G401 (cell line): ENCODE results near the gene EHD1. TPM values are rescaled to one million over a fixed set of nuclear protein-coding genes. Genes with fewer than 3 reads are reported as not detected.

Source experiments
- DNase-seq: peaks from one replicate; pipeline ENCODE4 v3.0.0-alpha.2; 2015; ENCODE audit warnings: low spot score
- in situ Hi-C: cut with HindIII; loops from 2 replicates; pipeline ENCODE4 v1.10.0; 2016; ENCODE audit warnings: low sequenced_read_pairs, mixed read lengths
- total RNA-seq: library from RNA; depleted of rRNA; stranded (reverse); fragments of >200 nt; shearing (Covaris generic); gene quantifications from 2 replicates; pipeline ENCODE4 v1.2.3, GENCODE V29; 2014

The EHD1 gene
- total RNA-seq, 1 experiment from 2014 or later = 32.4 TPM

DNA sequence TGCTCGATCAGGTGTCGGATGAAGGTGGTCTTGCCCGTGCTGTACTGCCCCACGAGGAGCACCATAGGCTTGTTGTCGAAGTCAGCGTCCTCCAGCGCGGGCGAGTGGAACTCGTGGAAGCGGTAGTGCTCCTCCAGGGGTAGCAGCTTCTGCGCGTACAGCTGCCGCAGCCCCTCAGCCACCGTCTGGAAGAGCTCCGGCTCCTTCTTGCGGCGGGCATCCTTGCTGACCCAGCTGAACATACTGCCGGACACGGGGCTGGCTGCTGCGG, 263 bp downstream of the EHD1 start:
- no peak for DNase-seq
- in situ Hi-C loops = no loop called here

DNA sequence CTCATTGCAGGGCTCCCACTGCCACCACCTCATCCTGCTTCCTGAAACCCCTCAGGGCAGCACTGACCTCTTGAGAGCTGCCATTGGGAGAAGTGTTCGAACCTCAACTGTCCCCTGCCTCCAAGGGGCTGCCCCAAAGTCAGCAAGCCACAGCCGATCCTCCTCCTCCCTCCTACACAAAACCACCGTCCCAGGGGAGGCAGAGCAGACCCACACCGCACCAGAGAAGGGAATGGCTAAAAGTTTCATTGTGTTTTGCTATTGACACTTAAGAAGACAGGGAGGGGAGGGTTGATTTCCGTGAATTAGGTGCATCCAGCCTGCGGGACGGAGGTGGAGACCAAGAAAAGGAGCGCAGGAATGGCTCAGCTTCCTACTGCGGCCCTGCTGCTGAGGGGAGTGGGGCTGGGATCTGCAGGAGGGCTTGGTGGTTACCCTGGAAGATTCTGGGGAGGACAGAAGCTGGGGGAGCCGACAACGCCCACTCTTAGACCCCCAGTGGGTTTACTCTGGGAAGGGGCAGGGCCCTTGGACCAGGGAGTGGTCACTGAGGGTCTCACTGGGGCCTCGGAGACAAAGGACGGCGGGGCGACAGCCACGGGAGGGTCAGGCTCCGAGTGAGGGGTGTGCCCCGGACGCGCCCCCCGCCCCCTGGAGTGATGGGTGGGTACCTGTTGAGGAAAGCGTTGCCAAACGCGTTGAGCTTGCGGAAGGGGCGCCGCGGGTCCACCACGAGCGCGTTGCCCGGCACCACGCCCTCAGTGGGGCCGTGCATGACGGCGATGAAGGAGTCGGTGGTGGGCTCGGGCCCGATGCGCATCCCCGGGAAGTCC, 815 bp downstream of the EHD1 start:
- no peak for DNase-seq
- in situ Hi-C loops = no loop called here

DNA sequence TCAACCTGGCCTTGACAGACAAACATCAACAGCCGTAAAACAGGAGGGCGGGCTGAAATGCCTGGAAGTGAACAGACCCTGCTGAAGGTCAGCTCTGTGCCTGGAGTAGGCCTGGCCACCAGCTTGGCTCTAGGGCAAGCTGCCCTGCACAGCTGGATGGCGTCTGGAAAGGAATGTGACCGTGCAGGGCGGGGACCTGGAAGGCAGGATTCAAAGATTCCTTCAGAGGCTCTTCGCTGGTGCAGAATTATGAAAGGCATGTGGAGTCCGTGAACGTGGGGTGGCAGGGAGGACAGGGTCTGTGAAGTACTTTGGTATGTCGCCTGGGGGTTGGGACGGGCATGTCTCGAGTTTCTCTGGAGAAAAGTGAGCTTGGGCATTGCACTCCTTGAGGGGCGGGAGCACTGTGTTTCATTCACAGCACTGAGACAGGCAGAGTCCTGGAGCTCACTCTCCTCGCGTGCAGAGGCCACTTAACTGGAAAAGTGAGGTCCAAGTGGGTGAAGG, 1.5 kb downstream of the EHD1 start:
- in situ Hi-C loops = no loop called here

DNA sequence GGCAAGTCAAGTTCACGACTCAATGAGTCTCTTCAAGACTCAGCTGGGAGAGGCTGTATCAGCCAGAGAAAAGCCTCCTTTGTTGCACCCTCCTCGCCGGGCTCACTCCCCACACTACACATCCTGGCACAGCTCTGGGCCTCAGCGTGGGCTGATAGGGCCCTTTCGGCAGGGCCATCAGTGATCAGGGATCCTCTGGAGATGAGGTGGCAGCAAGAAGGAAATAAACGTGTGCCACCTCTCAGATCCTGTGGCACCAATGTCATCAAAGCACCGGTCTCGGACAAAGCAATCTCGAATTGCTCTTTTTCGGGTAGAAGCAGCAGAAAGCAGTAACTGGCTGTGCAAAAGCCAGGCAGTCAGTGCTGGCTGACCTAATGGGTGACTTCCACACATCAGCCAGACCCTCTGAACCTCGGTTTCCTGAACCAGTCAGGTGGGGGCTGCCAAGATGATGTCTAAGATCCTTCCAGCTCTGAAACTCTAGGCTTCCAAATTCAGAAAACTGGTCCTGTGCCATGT, 2.1 kb downstream of the EHD1 start:
- in situ Hi-C loops = no loop called here

More for the DNA sequence above, 1.5 kb downstream of the EHD1 start:
- DNase-seq = peak; percentile 54

DNA sequence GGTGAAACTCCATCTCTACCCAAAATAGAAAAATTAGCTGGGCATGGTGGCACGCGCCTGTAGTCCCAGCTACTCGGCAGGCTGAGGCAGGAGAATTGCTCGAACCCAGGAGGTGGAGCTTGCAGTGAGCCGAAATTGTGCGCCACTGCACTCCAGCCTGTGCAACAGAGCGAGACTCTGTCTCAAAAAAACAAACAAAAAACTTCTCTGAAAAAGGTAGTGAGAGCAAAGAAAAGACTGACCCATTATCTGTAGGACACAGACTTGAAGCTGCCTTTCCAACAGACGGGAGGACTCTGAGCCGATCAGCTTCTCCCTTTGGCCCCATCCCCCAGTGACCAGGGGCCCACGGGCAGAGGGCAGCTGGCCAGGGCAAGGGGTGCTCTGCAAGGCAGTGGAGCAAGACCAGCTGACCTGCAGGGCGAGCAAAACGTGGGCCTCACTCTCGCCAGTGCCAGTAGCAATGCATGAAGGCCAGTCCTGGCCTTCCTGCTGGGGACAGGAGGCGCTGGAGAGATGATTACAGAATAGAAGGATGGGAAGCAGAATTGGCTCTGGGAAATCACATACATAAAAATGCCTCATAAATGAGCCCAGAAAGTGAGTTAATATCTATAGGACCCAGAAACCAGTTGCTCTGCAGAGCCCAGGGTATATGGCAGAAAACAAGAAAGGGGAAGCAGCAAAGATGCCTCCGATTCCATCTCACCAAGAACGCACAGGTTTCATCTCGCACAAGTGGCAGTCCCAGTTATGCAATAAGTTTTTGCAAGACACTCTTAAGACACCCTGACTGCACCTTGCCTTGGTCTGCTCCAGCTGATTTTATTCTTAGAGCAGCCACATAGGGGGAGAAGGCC, 2.8 kb downstream of the EHD1 start:
- peak; percentile 82 for DNase-seq
- in situ Hi-C loops = no loop called here

More for the DNA sequence above, 2.1 kb downstream of the EHD1 start:
- DNase-seq = peak; percentile 51

DNA sequence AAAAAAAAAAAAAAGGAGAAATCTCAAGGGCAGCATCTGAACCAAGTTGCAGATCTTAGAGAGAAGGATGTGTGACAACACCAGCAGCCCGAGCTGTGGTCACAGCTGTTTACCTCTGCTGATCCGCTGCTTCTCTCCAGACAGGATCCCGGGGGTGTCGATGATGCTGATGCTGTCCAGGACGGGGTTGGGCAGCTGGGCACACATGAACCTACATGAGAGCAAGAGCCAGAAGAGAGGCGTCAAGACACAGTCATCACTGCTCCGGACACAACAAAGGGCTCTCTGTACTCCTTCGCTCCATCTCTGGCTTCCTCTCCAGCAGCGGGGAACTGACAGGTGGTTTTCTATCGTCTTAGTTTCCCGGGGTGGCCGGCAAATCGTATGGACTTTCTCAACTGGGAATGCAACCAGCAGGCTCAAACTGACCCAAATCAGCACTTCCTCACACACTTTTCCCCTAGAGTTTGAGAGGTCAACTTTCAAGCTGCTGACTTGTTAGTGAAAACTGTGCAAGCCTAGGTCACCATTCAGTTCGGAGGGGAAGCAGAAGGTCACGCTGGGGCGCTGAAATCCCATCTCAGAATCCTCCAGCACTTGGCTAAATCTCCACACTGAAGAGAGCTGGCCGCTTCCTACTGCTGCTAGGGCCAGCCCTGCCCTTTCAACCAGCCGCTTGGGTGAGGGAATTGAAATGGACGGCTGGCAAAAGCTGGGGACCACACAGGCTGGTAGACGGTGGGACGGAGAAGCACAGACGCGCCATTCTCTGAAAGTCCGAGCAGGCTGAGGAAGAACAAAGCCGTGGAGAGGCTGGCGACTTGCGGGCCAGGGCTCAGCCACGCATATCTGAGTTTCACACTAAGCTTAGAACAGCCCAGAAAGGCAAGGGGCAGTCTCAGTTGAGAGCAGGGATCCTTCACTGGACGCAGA, 3.8 kb downstream of the EHD1 start:
- in situ Hi-C loops = no loop called here
- DNase-seq = peak; percentile 47

DNA sequence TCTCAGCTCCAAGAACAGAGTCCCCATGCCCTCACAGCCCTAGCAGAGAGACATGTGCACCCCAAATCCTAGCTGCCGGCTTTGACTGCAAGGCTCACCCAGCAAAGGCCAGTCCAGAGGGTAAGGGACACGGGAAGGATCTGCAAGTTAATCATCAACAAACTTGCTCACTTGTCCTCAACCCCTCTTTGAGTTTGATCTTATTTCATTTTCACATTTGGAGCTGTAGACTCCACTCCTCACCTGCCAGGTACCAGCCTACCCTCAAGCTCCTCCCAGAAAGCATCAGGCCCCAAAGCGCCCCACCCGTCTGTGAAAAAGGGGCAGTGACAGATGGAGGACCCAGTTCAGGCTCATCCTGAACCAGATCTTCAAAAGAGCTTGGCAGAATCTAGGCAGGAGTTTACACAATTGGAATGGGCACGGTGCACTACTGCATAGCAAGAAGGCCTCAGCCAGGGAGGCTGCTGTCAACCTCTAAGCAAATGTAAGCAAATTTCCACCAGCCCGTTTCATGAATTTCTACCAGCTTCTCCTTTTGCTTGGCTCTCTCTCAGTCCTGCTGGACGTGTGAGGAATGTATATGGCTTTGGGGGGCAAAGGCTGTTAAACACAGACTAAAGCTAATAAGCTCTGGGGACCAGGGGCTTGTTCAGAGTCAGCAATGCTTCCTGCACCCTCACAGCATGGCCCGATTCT, 5.5 kb downstream of the EHD1 start:
- in situ Hi-C loops = no loop called here
- DNase-seq = peak; percentile 70

DNA sequence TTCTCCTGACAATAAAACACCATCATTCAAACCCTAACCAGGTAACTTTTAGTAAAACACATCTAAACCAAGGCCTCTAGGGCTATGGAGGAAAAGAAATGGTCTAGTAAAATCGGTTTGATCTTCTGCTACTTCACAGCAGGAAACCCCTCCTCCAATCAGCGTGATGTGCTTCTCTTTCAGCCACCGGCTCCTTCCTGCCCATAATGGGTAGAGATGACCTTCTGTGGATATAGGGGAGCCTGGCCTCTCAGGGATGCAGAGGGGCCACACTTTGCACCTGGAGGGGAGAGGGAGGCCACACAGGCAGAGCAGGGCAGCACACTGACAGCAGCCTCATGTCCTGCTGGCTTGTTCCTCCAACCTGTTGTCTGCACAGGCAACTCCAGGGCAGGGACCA, 6.9 kb downstream of the EHD1 start:
- no peak for DNase-seq
- in situ Hi-C loops = no loop called here

DNA sequence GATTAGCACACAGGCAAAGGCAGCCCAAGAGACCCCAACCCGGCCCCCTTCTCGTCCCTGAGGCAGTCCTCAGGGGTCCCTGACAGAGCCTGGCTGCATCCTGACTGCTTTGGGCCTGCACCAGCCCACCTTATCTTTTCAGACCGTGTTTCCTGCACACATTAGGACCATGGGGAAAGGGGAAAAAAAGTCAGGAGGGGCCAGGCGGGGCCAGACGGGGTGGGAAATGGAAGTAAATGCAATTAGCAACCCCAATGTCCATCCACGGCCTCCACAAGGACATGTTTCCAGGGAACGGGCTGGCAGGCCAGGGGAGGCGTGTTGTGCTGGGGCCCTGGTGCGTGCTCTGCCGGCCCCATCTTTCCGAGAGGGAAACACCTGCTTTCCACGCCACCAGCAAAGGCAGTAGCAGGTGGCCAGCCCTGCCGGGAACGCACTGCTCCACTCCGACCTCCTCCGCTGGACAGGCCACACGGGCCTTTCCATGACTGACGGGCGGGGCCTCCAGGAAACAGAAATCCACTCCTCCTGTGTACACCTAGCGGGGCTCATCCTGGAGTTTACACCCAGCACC, 7.4 kb downstream of the EHD1 start:
- DNase-seq = peak; percentile 63
- in situ Hi-C loops = no loop called here

DNA sequence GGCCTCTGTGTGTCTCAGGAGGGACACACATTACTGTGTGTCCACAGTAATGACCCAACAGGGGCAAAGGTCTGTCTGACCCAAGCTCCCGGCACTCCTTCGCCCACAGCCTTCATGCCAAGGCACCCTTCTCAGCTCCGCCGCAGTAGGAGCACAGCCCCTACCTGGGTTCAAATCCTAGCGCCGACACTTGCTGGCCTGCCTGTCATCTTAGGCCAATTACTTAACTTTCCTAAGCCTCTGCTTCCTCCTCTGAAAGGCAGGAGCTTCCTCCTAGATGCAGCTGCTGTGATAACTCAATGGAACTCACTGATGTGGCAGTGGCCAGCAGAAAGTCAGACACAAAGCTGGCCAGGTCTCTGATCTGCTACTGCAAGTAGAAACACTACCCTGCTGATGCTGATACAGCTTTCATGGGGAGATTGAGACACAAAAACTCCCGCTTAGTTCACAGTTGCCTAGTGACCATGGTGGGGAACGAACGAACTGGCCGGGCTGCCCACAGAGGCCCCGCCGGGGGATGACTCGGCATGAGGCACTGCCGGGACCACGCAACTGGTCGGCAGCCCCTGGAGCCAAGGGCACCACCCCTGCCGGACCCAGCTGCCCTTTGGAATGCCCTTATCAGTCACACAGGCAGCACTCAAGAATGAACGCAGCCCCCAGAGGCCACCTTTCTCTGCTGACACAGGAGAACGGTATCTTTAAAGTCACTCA, 8.1 kb downstream of the EHD1 start:
- peak; percentile 30 for DNase-seq
- in situ Hi-C loops = no loop called here

DNA sequence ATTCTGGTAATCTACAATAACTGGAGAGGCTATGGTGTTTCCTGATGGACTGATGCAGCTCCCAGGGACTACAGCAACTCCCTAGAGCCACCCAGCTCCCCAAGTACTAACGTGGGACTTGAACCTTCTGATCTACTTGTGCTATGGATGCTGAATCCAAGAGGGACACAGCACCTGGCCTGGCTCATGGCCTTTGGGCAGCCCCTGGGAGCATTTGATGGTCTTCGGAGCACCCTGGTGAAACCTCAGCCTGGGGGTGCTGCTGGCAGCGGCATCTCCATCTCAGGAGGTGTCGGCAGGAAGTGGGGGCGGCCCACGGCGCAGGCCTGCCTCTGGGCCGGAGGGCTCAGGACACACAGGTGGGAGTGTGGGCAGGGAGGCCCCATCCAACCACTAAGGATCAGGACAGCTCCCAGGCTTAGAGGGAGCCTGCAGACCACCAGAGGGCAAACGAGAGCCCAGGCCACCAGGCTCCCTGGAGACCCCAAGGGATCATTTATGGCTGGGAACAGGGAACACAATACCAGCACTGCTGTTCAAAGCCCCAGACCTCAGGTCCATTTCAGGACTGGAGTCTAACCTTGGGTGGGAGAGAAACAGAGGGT, 8.7 kb downstream of the EHD1 start:
- DNase-seq = peak; percentile 34
- in situ Hi-C loops = no loop called here

DNA sequence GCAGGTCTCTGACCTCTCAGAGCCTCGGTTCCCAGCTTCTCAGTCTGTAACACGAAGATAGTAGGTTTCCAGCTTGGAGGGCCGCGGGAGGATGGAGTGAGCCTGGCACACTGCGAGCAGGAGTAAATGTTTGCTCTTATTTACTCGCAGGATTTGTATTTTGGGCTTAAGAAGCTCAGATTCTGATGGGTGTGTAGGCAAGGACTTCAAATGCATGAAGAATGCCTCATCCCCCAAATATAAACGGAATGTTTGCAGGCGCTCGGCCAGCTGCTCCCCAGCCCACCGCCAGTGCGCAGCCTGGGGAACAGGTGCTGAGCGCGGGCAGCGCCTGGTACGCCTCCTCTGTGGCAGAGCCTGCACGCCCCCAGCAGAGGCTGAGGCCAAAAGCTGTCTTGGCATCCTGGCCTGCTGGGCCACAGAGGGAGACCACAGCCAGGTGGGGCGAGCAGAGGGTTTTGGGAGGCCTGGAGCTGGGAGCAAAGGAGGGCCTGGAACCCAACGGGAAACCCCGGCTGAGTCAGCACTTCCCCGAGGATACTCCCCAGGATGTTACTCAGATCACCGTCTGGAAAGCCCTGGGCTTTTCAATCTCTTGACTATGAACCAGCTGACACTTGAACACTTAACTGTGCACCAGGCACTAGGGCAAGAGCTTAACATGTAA, 9.4 kb downstream of the EHD1 start:
- DNase-seq = peak; percentile 70
- in situ Hi-C loops = no loop called here

DNA sequence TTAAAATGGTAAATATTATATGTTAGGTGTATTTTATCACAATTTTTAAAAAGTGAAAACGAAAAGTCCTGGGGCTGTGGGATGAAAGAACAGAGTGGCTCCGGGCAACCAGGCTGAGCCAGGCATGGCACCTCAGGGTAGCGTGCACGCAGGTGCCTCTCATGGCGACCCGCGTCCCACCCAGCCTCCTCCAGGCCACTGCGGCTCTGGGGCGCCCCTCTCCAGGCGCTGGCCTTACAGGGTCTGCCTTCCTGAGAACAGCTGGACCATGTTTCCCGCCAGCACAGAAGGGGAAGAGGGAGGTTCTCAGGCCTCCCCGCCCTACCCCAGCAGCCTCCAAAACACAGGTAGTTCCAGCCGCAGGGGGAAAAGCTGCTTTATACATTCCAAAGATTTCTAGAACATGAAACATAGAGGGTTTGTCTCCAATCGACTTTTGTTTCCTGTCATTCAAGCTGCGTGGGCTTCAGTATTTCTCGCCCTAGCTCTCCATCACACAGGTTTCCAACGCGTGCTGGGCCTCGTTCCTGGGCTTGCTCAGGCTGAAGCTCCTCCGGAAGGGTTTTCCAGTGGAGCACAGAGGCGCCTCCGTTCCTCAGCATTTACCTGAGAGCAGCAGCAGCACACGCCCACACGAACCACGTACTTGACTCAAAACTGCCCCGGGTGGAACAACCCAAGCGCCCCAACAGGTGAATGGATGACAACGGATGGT, 10.5 kb downstream of the EHD1 start:
- peak; percentile 54 for DNase-seq
- in situ Hi-C loops = no loop called here

DNA sequence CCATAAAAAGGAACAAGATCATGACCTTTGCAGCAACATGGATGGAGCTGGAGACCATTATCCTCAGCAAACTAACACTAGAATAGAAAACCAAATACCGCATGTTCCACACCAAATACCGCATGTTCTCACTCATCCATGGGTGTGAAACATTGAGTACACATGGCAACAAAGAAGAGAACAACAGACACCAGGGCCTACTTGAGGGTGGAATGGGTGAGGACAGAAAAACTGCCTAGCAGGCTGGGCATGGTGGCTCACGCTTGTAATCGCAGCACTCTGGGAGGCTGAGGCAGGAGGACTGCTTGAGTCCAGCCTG, 12.3 kb downstream of the EHD1 start:
- in situ Hi-C loops = no loop called here
- no peak for DNase-seq

DNA sequence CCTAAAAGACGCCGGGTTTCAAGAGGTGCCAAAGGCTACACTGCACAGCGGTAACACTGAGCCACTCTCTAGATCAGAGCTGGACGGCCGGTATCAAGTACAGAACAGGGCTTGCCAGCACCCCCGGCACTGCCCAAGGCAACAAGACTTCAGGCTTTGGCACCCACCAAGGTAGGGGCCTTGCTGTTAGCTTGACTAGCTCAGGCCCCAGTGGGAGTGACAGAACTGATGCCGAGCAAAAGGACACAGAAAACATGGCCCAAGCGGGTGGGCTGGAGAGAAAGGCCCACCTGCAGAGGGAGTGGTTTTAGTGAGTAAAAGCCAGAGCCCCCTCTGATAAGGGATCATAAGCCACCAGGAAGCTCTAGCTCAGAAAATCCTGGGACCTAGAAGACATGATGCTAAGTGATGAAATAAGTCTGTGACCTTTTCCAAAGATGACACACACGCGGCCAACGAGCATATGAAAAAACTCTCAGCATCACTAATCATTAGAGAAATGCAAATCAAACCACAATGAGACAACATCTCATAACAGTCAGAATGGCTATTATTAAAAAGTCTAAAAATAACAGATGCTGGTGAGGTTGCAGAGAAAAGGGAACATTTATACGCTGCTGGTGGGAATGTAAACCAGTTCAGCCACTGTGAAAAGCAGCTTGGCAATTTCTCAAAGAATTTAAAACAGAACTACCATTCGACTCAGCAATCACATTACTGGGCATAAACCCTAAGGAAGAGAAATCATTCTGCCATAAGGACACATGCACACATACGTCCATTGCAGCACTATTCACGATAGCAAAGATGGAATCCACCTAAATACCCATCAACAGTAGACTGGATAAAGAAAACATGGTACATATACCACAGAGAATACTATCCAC, 12.9 kb downstream of the EHD1 start:
- peak; percentile 46 for DNase-seq
- in situ Hi-C loops = no loop called here
